BE2C (cell line): ENCODE results near the gene STK33.

Source experiments
- DNase-seq: peaks from one replicate; pipeline ENCODE4 v3.0.0-alpha.2; 2020
- H3K27me3 ChIP-seq: fragments of 250-450 bp; sonication (Bioruptor Pico); 2 replicates; pipeline ENCODE4 v1.5.1; 2020; ENCODE audit warnings: mild to moderate bottlenecking
- H3K36me3 ChIP-seq: fragments of 250-450 bp; sonication (Bioruptor Pico); 2 replicates; pipeline ENCODE4 v1.5.1; 2020; ENCODE audit warnings: mild to moderate bottlenecking
- H3K4me1 ChIP-seq: fragments of 250-450 bp; sonication (Bioruptor Pico); 2 replicates; pipeline ENCODE4 v1.5.1; 2020
- H3K4me3 ChIP-seq: 2 replicates; pipeline ENCODE4 v1.5.1; 2011; ENCODE audit warnings: low read depth, low read length
- H3K9me3 ChIP-seq: fragments of 250-450 bp; sonication (Bioruptor Pico); 2 replicates; pipeline ENCODE4 v1.5.1; 2020
- TF ChIP-seq, protein P1 (sequence below): IDR thresholded peaks from 2 replicates; pipeline ENCODE4 v1.5.1; 2012; ENCODE audit warnings: mild to moderate bottlenecking, low read depth, low read length

Gene STK33

DNA sequence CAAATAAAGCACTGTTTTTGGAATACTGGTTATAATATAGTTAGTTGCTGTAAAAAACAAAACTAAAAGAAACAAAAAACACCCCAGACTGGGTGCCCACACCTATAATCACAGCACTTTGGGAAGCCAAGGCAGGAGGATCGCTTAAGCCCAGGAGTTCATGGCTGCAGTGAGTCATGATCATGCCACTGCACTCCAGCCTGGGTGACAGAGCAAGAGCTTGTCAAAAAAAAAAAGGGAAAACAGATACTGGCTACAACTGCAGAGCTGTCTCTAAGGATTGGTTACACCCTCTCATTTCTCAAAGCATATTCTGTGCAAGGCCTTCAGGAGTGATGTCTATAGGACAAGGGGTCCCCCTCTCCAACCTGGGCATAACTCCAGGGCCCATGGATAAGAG, 14.6 kb upstream of the STK33 start:
- TF ChIP-seq, protein P1, sequence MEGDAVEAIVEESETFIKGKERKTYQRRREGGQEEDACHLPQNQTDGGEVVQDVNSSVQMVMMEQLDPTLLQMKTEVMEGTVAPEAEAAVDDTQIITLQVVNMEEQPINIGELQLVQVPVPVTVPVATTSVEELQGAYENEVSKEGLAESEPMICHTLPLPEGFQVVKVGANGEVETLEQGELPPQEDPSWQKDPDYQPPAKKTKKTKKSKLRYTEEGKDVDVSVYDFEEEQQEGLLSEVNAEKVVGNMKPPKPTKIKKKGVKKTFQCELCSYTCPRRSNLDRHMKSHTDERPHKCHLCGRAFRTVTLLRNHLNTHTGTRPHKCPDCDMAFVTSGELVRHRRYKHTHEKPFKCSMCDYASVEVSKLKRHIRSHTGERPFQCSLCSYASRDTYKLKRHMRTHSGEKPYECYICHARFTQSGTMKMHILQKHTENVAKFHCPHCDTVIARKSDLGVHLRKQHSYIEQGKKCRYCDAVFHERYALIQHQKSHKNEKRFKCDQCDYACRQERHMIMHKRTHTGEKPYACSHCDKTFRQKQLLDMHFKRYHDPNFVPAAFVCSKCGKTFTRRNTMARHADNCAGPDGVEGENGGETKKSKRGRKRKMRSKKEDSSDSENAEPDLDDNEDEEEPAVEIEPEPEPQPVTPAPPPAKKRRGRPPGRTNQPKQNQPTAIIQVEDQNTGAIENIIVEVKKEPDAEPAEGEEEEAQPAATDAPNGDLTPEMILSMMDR = no peak

GRCh38 chr11:8605971-8606563, 12.0 kb upstream of the STK33 start:
- Histone ChIP-seq H3K4me3 (no peak overlapping the region), H3K4me1 (no peaks in the 10 kb centered on the region), H3K36me3 (no peaks in the 10 kb centered on the region), H3K9me3 (no peaks in the 10 kb centered on the region), H3K27me3 (no peaks in the 10 kb centered on the region)
- TF ChIP-seq, protein P1 = no peak
- no peak for DNase-seq

More for the DNA sequence above, 14.6 kb upstream of the STK33 start:
- Histone ChIP-seq H3K36me3 (no peaks in the 10 kb centered on the region), H3K4me3 (no peak overlapping the region), H3K4me1 (no peaks in the 10 kb centered on the region), H3K27me3 (no peaks in the 10 kb centered on the region), H3K9me3 (no peaks in the 10 kb centered on the region)
- DNase-seq = no peak

GRCh38 chr11:8604078-8604723, 10.2 kb upstream of the STK33 start:
- H3K4me3 ChIP-seq = no peak overlapping the region
- H3K9me3 ChIP-seq = no peaks in the 10 kb centered on the region
- no peaks in the 10 kb centered on the region for H3K36me3 ChIP-seq
- peak; percentile 34 for DNase-seq
- H3K27me3 ChIP-seq = no peaks in the 10 kb centered on the region
- TF ChIP-seq, protein P1 = peak; percentile 70
- H3K4me1 ChIP-seq = no peaks in the 10 kb centered on the region

DNA sequence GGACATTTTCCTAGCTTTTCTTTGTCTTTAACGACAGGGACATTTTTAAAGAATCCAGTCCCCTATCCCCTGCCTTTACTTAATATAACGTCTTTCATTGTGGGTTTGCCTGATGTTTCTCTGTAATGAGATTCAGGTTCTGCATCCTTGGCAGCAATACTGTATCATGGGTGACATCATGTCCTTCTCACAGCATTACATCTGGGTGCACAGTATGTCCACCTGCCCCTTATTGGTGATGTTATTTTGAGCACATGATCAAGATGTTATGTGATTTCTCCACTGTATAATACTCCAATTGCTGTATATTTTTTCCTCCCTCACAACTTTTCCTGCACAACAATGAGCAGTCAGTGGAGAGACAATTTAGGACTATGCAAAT, 9.7 kb upstream of the STK33 start:
- Histone ChIP-seq H3K9me3 (no peaks in the 10 kb centered on the region), H3K36me3 (no peaks in the 10 kb centered on the region), H3K27me3 (no peaks in the 10 kb centered on the region), H3K4me3 (no peak overlapping the region), H3K4me1 (no peaks in the 10 kb centered on the region)
- DNase-seq = no peak
- TF ChIP-seq, protein P1 = no peak

GRCh38 chr11:8601376-8602133, 7.5 kb upstream of the STK33 start:
- no peaks in the 10 kb centered on the region for H3K36me3 ChIP-seq
- no peaks in the 10 kb centered on the region for H3K27me3 ChIP-seq
- no peak overlapping the region for H3K4me3 ChIP-seq
- DNase-seq = no peak
- no peaks in the 10 kb centered on the region for H3K9me3 ChIP-seq
- TF ChIP-seq, protein P1 = no peak
- no peaks in the 10 kb centered on the region for H3K4me1 ChIP-seq

DNA sequence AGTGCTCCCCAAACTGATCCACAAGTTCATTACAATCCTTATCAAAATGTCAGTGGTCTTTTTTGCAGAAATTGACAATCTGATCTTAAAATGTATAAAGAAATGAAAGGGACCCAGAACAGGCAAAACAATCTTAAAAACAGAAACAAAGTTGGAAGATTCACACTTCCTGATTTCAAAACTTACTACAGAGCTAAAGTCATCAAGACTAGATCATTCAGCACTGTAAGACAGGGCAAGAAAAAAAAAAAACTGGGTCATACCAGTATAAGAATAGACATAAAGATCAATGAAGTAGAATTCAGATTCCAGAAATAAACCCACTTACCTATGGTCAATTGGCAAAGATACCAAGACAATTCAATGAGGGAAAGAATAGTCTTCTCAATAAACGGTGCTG, 4.5 kb upstream of the STK33 start:
- TF ChIP-seq, protein P1 = no peak
- H3K4me1 ChIP-seq = no peaks in the 10 kb centered on the region
- no peaks in the 10 kb centered on the region for H3K9me3 ChIP-seq
- H3K4me3 ChIP-seq = no peak overlapping the region
- DNase-seq = no peak
- no peaks in the 10 kb centered on the region for H3K36me3 ChIP-seq
- H3K27me3 ChIP-seq = no peaks in the 10 kb centered on the region
